Activated CD8-positive, alpha-beta memory T cell treated with anti-CD3 and anti-CD28 coated beads for 1 hour (primary cell): ENCODE measurements around the gene VSX2.

ENCODE experiments used
- DNase-seq, 2 donors: peaks; one replicate each; pipeline ENCODE4 v3.0.0-alpha.2; 2020; ENCODE audit warnings: low read depth in 1 of 2; ENCODE audit errors: extremely low read depth in 1 of 2

Gene VSX2

DNA sequence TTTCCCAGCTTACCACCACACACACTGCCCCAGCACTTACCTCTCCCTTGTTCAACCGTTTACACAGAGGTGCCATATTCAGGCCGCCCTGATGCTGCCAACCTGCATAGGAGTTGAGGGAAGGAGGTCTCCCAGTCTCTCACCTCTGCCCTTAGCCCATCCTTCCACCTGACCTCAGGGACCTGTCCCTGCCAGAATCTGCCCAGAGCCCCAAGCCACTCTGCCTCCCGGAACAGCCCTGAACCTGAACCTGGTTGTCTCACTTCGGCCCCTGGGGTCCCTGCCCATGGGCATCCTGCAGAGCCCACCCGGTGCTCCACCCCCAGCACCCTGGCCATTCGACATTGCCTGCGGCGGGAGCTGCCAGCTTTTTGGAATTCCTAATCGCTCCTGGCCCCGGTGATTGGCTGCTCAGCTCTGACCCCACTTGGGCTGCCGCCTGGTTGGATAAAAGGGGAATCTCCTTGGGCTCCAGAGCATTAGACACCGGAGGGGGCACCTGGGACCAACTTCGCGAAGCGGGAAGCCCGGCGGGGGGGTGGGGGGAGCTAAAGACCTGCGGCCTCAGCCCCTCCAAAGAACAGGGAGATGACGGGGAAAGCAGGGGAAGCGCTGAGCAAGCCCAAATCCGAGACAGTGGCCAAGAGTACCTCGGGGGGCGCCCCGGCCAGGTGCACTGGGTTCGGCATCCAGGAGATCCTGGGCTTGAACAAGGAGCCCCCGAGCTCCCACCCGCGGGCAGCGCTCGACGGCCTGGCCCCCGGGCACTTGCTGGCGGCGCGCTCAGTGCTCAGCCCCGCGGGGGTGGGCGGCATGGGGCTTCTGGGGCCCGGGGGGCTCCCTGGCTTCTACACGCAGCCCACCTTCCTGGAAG lies at the start of gene VSX2:
Gene VSX2, plus strand, starts transcription at position 476 of the 874 bp plus-strand sequence. Its CDS starts 113 bp downstream, at position 589.
- no peak for DNase-seq

DNA sequence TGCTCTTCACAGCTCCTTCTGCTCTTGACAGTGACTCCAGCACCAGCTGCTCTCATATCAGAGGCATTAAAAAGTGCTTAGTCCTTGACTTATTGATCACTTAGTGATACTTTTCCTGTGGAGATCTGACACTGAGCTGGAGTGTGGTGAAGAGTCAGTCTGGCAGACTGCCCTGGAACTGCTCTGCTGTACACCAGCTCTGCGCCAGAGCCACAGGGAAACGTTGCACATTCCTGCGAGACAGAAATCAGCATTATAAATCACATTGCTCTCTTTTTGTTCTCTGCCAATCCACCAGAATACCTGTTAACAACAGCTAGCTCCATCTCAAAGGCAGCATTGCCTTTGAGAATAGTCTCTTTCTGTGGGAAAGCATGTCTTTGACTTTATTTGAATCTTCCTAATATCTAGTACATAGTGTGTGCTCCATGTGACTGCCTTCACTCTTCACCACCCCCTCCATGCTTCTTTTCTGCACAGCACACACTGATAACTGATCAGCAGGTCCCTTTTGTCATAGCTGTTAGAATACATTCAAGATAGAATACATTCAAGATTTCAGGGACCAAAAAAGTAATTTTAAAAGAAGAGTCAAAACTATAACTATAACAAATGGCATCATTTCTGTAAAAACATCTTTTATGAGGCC lies 48.2 kb upstream of the VSX2 start:
- no peak for DNase-seq

DNA sequence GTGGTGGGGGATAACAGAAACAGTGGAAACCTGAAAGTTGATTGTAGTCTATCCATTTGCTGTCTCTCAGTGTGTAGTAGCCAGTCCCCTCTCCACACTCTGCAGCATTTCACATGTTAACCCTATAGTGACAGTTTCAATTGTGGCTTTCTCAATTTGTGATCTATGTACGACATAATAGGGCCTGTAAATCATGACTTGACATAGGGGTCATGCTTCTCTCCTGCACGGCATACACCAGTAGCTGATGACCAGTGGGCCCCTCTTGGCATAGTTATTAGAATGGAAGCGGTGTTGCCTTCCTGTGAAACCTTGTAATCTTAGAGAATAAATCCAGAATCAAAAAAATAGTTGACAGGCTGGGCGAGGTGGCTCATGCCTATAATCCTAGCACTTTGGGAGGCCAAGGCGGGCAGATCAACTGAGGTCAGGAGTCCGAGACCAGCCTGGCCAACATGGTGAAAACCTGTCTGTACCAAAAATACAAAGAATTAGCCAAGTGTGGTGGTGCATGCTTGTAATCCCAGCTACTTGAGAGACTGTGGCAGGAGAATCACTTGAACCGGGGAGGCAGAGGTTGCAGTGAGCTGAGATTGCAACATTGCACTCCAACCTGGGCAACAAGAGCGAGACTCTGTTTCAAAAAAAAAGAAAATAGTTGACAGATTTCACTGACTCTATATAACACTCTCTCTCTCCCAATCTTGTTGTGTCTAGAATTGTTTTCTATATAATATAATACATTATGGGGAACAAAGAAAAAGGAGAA lies 44.6 kb upstream of the VSX2 start:
- DNase-seq, result no peak

DNA sequence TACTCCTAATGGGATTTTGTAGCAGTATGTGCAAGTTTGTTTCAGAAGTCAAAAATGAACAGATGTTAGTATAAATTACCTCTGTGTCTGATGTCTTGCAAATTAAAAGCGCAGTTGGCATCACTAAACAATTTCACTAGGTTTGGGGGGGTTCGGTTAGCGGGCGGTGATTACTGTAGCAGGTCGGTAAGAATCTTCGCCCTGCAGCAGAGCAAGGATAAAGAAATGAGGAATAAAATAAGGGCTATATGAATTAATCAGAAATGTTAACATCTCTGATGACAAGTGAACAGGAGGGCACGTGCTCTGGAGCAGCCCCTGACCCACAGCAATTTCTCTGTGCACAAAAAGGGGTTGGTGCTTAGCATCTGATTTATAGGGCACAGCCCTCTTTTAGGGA lies 43.6 kb upstream of the VSX2 start:
- DNase-seq, result no peak

DNA sequence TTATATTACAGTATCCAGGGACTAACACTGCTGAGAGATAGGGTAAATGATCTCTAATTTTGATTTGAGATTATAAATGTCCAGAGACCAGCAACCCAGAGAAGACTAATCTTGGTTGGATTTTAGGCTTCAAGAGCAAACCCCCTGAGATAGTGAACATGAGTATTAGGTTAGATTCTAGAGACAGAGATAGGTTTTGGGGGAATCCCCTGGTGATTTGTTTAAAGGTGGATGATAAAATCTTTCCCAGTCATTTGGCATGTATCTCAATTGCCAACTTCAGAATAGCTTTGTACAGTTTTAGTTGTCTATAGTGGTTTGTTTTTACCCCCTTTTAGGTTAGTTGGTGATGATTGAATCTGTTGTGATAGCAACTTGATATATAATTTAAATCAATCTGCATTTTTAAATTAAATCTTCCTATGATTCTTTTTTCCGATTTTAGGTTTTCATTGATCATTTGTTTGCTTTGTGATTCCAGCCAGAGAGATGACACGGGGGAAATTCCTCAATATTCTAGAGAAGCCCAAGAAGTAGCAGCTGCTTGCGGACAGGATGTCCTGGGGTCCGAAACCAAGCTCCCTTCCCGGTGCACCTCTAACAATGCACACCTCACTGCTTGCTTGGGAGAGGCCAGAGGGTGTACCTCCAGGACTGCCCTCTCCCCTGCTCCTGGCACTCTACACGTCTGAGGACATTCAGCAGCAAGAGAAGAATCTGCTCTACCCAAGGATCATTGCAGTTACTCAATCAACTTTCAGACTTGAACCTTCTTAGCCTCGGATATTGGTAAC lies 40.6 kb upstream of the VSX2 start:
- no peak for DNase-seq

DNA sequence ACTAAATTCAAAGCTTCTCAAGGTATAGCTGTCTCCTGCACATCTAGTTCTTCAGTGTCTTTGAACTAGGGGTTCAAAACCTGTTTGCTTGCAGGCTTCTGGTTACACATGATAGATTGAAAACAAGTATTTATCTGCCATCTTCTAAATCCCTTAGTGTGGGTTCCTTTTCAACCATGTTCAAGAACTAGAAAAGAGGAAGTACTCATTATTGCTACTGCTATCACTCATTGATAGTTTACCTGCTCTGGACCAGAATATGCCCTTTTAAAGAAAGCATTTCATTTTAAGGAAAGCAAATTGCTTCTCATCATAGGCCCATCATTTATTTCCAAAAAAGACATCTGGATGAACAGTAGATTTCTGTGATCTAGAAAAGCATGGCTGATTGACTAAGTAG lies 37.1 kb upstream of the VSX2 start:
- DNase-seq, result no peak

DNA sequence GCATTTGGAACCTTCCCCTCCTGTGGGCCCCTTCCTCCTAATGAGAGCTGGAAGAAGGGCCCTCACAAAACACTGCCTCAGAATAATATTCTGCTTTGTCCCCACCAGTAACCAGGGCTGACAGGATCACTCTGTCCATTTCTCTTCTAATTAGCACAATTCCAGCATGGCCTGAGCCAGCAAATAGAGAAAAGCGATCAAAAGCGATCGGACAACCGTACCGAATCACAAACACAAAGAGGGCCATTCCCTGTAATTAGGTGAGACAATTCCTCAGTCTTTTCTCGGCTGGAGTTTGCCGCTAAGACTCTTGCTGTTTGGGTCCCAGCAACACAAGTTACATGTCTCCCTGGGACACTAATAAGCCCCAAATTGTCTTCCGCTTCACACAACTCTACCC lies 35.6 kb upstream of the VSX2 start:
- DNase-seq, result no peak

DNA sequence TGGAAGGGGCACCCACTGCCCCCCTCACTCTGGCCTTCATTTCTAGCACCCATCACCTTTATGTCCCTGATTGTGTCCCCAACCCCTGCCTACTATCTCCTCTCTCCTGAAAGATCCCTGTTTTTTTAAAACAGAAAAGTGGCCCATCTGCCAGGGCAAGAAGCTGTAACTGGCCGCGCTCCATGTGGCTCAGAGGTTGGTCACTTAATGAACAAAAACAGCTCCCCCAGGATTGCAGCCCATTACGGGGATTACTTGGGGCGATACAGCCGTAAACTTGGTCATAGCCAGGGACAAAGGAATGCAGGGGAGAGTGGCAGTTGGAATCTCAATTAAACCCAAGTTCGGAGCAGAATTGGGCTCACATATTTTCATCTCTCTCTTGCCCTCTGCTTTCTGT lies 34.8 kb upstream of the VSX2 start:
- DNase-seq, result no peak

DNA sequence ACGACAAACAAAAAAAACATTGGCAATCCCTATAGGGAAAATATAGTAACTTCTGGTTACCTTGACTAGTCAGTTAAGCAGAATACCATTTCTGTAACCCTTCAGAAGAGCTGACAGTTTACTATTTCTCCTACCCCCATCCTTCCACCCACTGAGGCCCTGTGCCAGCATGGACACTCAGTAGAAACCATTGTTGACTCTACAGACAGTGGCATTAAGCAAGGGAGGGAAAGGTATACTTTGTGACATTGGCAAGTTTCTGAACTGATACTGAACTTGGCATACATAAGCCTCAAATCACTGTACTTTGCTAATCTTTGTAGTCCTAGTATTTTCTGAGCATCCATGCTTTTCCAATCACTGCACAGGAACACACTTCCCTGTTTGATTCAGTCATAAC lies 33.4 kb upstream of the VSX2 start:
- no peak for DNase-seq

DNA sequence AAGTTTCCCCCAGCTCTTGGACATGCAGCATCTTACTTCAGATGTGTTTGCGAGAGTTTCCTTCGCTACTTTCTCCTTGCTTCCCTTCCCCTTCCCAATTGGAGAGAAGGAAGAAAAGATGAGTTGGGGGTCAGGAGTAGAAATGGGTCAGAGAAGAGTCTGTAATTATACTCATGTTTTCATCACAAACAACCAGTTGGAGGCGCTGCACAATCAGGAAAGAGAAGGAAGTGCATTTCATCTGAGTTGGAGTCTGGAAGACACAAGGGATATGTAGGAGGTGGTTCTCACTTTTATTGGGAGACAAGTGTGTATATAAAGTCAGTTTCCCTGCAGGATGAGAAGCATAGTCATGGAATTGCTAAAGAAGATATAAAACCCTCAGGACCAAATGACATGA lies 31.3 kb upstream of the VSX2 start:
- no peak for DNase-seq

DNA sequence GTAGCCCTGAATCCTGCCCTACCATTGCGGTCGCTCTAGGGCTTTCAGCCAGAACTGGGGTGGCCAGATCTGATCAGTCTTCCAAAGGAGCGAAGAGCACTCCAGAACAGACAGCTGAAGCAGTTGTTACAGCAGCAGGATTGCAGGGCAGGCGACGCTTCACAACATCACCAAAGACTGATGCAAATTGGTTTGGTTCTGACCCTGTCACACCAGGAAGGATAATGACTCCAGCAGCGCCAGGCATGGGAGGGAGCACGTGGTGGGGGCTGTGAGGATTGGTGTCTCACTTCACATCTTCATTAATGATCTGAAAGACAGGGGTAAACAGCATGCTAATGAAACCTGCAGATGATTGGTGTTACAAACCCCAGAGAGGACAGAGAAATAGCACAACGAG lies 30.6 kb upstream of the VSX2 start:
- DNase-seq, result no peak

DNA sequence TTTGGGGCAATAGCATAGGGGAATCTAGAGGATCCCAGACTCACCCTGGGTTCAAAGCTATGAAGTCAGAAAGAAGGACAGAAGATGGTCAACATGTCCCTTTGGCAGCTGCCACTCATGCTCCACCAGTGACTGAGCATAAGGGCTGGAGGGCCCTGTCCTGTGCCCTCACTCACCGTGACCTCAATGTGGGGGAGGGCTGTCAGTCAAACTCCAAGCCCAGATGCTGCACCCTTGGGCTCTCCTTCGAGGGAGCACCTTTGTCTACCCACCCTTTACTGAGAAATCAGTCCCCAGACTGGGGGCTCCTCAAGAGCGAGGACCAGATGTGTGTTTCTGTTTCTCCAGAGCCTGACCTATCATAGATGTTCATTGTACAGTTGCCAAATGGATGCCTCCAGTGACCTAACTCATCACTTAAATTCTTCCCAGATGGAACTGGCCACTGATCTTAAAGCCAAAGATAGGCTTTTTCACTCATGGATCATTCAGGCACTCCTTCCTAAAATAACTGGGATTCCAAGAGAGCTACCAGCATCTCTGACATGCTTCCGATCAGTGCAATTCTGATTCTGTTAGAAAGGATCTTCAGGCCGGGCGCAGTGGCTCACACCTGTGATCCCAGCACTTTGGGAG lies 27.2 kb upstream of the VSX2 start:
- DNase-seq, result no peak

DNA sequence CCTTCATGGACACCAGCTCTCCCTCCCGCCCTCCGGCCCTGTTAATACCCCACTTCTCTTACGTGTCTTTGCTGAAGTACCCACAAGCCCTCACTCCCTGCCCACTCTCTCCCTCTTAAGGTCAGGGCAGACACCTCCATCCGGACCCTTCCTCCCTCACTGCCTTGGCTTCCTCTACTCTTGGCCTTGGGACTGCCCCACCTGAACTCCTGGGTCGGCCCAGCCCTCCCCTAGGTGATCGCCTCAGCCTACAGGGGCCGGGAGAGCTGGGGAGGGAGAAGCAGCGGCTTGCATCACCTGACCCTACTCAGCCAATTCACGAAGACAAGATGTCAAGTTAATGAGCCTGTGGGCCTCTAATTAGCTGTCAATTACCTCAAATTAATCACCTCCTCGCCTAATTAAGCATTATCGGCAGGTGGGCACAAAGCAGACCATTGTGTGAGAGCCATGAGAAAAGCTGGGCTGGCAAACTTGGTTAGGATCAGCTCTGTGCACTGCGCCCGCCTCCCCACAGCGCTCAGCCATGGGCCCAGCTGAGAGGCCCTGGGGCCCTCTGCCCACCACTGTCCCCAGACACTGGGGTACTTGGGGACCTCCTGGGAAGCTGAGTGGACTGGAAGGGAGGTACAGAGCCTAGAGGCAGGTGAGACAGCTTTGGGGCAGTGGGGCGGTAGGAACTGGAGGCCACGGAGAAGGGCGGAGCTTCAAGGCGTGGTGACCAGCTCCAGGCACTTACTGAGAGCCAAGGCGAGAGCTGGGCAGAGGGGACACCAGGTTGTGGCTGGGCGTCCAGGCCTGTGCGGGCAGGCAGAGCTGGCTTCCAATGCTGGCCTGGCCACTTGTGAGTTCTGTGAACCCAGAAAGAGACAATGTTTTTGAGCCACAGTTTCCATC lies 25.1 kb upstream of the VSX2 start:
- no peak for DNase-seq

DNA sequence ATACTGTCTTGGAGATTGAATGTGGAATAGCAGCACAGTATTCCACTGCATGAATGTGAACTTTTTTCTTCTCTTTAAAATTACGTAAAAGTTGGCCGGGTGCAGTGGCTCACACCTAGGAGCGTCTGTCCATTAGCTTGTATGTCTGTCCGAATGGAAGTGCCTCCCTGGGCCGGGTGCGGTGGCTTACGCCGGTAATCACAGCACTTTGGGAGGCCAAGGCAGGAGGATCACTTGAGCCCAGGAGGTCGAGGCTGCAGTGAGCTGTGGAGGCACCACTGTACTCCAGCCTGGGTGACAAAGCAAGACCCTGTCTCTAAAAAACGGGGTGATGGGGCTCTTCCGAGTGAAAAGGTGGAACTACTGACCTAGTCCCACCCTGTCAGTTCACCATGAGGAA lies 22.6 kb upstream of the VSX2 start:
- no peak for DNase-seq

DNA sequence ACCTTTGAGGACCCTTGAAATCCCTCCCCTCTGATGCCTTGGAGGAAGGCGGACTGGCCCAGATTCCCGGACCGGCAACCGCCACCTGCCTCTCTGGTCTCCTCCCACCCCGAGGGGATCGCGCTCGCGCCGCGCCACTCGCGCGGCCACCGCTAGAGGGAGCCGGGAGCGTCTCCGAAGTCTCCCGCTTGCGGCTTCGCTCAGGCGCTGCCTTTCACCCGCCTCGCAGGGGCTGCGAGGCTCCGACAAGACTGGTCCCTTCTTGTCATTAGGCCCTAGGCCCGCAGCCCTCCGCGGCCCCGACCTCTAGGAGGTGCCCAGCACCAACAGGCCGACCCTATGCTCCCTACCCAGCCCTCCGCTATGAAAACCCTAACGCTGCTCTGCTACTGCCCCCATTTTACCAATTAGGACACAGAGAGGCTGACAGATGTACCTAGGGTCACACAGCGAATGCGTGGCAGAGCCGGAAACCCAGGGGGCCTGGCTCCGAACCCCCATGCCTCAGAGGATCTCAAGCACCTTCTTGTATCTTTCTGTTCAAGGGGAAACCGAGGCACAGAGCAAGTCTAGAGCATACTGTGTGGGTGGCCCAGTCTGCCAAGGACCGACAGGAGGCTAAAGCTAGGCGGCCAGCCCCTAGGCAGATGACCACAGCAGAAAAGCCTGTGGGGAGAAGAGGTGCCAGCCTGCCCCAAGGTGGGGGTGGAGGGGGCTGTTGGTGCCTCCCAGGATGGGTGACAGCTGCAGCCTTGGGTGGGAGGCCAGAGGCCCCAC lies 21.4 kb upstream of the VSX2 start:
- peak; percentile 17 to 66 for DNase-seq

DNA sequence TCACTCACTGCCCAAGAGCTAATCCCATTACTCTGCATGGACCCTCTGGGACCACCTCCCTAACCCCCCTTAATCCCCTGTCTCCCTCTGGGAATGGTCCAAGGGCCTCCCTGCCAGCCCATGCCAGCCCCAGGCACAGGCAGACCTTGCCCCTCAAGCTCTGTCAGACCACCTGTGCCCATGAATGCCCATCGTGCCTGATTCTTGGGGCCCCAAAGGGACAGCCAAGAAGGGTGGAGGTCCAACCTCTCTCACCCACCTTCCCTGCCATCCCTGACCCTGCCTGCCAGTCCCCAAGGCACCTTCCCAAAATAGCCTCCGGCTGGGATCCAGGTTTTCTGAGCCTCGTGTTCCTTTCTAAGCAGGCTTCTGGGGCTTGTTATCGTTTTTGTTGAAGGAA lies 20.8 kb upstream of the VSX2 start:
- no peak for DNase-seq

DNA sequence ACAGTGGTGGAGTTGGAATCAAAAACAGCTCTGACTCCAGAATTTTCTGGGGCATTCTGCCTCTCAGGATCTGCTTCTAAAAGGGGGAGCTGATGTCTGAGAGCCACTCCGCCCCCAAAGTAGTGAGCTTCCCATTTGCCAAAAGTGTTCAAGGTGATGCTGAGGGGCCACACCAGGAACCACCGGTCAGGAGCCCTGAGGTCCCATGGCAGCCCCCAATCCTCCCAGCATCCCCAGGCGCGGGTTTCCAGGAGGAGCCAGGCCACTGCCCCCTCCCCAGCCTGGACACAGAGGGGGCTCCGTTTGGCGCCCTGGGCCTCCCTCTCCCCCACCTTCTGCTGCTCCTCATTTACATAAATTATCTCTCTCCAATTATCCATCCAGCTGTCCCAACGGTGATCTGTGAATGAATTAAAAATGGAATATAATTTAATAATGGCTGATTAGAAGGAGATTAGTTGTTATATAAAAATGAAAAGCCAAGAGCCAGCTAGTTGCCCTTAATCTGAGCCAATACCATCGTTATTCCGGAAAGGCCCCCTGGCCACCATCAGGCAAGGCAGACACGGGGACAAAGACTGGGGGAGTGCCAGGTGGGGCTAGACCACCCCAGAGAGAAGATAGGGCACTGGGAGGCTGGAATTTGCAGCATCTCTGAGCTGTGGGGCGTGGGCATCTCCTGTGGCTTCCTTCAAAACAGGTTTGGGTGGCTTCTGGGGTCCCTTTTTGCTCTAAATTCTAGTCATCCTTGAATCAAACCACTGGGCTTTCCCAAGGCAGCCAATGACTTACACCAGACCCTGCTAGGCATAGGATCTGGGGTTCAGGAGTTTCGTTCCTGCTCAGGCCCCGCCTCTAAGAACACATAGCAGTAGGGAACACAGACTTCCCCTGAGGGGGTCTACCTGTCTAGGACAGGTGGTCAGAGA lies 19.7 kb upstream of the VSX2 start:
- DNase-seq, result no peak

DNA sequence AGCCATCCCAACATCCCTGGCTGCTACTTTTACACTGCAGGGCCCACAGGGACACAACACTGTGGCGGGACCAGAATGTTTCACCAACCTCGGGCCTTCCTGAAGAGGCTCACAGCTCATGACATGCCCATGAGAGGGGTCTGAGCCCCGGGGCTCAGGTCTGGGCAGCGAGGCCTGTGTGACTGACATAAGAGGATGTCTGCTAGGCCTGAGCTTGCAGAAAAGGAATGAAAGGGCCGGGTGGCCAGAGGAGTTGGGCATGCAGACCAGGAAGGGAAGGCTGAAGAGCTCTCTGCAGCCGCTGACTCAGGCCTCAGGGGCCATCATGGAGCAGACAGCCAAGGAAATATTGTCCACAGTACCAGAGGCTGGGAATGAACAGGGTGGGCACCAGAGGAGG lies 18.3 kb upstream of the VSX2 start:
- no peak for DNase-seq
